Activated CD8-positive, alpha-beta memory T cell treated with anti-CD3 and anti-CD28 coated beads for 1 hour (primary cell): ENCODE data around the gene ZNF335.
"Not testable (repeated sequence)": the region's sequence is repeated elsewhere in the genome, so short reads cannot be mapped to it uniquely, and the experiment has no call there.

Experiments
- DNase-seq, 2 donors: peaks; one replicate each; pipeline ENCODE4 v3.0.0-alpha.2; 2020; ENCODE audit warnings: low read depth in 1 of 2; ENCODE audit errors: extremely low read depth in 1 of 2

Gene ZNF335

GRCh38 chr20:45957021-45957941 lies 14.7 kb downstream of the ZNF335 start:
- DNase-seq: no peak

- DNase-seq: not testable (repeated sequence)
Observed at GRCh38 chr20:45956326-45956725, 15.7 kb downstream of the ZNF335 start.

- no peak for DNase-seq
Observed at GRCh38 chr20:45953672-45954071, 18.3 kb downstream of the ZNF335 start.

- no peak for DNase-seq
Observed at GRCh38 chr20:45952861-45953260, 19.1 kb downstream of the ZNF335 start.

- no peak for DNase-seq
Observed at GRCh38 chr20:45951925-45952834, 19.8 kb downstream of the ZNF335 start.

- DNase-seq: no peak
Observed at GRCh38 chr20:45950330-45950646, 21.7 kb downstream of the ZNF335 start.

- DNase-seq: no peak
Observed at GRCh38 chr20:45949542-45950329, 22.3 kb downstream of the ZNF335 start.

GRCh38 chr20:45948742-45949541 lies 23.1 kb downstream of the ZNF335 start:
- no peak for DNase-seq

- no peak for DNase-seq
Observed at GRCh38 chr20:45948261-45948733, 23.7 kb downstream of the ZNF335 start.

GRCh38 chr20:45947110-45947866 lies 24.7 kb downstream of the ZNF335 start:
- DNase-seq: no peak

GRCh38 chr20:45946149-45946970 lies 25.6 kb downstream of the ZNF335 start:
- DNase-seq: peak in 1 of 2 donors; percentile 34

- no peak for DNase-seq
Observed at GRCh38 chr20:45945678-45946148, 26.3 kb downstream of the ZNF335 start.

GRCh38 chr20:45944965-45945677 lies 26.9 kb downstream of the ZNF335 start:
- no peak for DNase-seq

GRCh38 chr20:45944151-45944964 lies 27.6 kb downstream of the ZNF335 start:
- DNase-seq: no peak

GRCh38 chr20:45943613-45944012 lies 28.4 kb downstream of the ZNF335 start:
- no peak for DNase-seq

- no peak for DNase-seq
Observed at GRCh38 chr20:45940469-45940868, 31.5 kb downstream of the ZNF335 start.

GRCh38 chr20:45940053-45940452 lies 31.9 kb downstream of the ZNF335 start:
- no peak for DNase-seq
